Activated CD8-positive, alpha-beta memory T cell treated with anti-CD3 and anti-CD28 coated beads for 1 hour (primary cell): Measurements from ENCODE around the gene MKKS.

ENCODE experiments used
- DNase-seq, 2 donors: peaks; one replicate each; pipeline ENCODE4 v3.0.0-alpha.2; 2020; ENCODE audit warnings: low read depth in 1 of 2; ENCODE audit errors: extremely low read depth in 1 of 2

The MKKS gene

GRCh38 chr20:10453241-10453640 is 19.2 kb upstream of the MKKS start:
- DNase-seq = no peak

GRCh38 chr20:10449270-10449669 is 15.2 kb upstream of the MKKS start:
- DNase-seq = no peak

GRCh38 chr20:10448270-10449156 is 14.5 kb upstream of the MKKS start:
- no peak for DNase-seq

- peak in 1 of 2 donors; percentile 19 for DNase-seq
These were observed 13.0 kb upstream of the MKKS start for GRCh38 chr20:10447028-10447427.

- DNase-seq = no peak
These were observed 11.7 kb upstream of the MKKS start for GRCh38 chr20:10445758-10446157.

- no peak for DNase-seq
These were observed 9.9 kb upstream of the MKKS start for GRCh38 chr20:10443936-10444335.

- no peak for DNase-seq
These were observed 4.2 kb upstream of the MKKS start for GRCh38 chr20:10438217-10438616.

- no peak for DNase-seq
These were observed 2.2 kb upstream of the MKKS start for GRCh38 chr20:10436053-10436699.

- DNase-seq = peak; percentile 62 to 65
These were observed 1.1 kb upstream of the MKKS start, which contains the start of gene SLX4IP for GRCh38 chr20:10434832-10435812. SLX4IP (plus strand) TSS chr20:10435305; CDS start chr20:10458205, 22,900 bp downstream.

- DNase-seq = peak; percentile 40 to 47
These were observed 427 bp upstream of the MKKS start for GRCh38 chr20:10434467-10434831.

- DNase-seq = no peak
These were observed 904 bp downstream of the MKKS start for GRCh38 chr20:10433014-10433622.

GRCh38 chr20:10432079-10432478 is 1.9 kb downstream of the MKKS start:
- no peak for DNase-seq

- no peak for DNase-seq
These were observed 3.3 kb downstream of the MKKS start for GRCh38 chr20:10430704-10431103.

- no peak for DNase-seq
These were observed 4.0 kb downstream of the MKKS start for GRCh38 chr20:10430000-10430466.

- DNase-seq = no peak
These were observed 4.5 kb downstream of the MKKS start for GRCh38 chr20:10429443-10429981.

GRCh38 chr20:10428008-10428407 is 6.0 kb downstream of the MKKS start:
- DNase-seq = no peak

GRCh38 chr20:10427060-10427692 is 6.8 kb downstream of the MKKS start:
- peak in 1 of 2 donors; percentile 17 for DNase-seq

GRCh38 chr20:10423735-10424134 is 10.3 kb downstream of the MKKS start:
- DNase-seq = no peak

- DNase-seq = no peak
These were observed 14.4 kb downstream of the MKKS start for GRCh38 chr20:10419550-10420133.
